Activated CD8-positive, alpha-beta memory T cell treated with anti-CD3 and anti-CD28 coated beads for 36 hours (primary cell): ENCODE results near the gene DAZAP2. TPM values are rescaled to one million over a fixed set of nuclear protein-coding genes. Genes with fewer than 3 reads are reported as not detected.
"Not testable (repeated sequence)": the region's sequence is repeated elsewhere in the genome, so short reads cannot be mapped to it uniquely, and the experiment has no call there.

ENCODE experiments used
- CTCF ChIA-PET: fragments of 350-600 bp; sonication (Branson Sonifier 250); formaldehyde crosslinking; loops from one replicate; lab custom pipeline; 2021; ENCODE audit warnings: antibody characterized with exemption; lab: Charles Lee
- POLR2A ChIA-PET: fragments of 350-600 bp; sonication (Branson Sonifier 250); formaldehyde crosslinking; loops from one replicate; lab custom pipeline; 2021; ENCODE audit warnings: antibody characterized with exemption; lab: Charles Lee
- total RNA-seq, 2 experiments: library from RNA; stranded (reverse); gene quantifications; one replicate each; pipeline ENCODE4 v1.2.3, GENCODE V29; 2021

The DAZAP2 gene
- total RNA-seq, 2 experiments from 2014 or later: 84.6 to 88.0 TPM

DNA sequence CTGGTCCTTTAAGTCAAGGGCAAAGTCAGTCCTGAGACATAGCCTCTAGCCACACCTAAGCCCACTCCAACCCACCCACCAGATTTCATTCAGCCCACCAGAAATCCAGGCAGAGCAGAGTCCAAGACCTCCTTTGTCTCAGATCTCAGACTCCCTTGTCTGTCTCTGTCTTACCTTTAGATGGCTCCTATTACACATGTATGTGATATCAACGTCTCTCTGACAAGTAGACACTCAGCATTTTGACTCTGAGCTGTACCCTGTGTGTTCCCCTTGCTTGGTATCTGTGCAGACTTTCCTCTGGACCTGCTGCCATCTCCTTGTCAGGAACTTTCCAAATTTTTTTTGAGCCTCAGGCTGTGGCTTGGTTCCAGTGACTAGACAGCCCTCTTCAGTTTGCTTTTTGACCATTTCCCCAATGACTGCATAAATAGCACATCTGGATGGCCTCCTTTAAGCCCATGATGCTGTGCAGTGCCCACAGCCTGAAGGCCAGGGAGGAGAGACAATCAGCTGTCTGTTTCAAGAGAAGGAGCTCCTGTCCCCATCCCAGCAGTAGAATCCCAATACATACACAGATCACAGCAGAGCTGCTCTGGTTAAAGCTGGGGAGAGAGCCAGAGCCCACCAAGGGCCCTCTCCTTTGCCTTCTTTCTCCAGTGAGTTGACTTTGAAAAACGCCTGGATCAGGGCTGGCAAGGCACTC lies 27.8 kb upstream of the DAZAP2 start:
- ChIA-PET POLR2A (interaction anchor here (0.6 kb wide), 1 partner anchor 16 kb away, joined by 3 read pairs; no protein-coding TSS in a partner anchor), CTCF (interaction anchor here (0.6 kb wide), 1 partner anchor 19 kb away, joined by 3 read pairs; no protein-coding TSS in a partner anchor)

DNA sequence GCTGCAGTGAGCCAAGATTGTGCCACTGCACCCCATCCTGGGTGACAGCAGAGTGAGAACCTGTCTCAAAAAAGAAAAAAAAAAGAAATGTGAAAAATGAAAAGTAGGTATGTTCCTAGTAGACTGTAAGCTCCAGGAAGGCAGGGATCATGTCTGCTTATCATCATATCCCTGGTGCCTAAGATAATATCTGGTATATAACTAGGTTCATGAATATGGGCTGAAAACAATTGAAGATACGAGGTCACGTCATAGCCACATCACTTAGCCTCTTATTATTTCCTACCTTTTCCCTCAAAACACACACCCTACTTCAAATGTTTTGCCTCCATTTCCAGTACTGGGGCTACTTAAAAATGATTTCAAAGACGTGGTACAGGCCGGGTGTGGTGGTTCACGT lies 23.7 kb upstream of the DAZAP2 start:
- ChIA-PET CTCF (interaction anchor here (0.7 kb wide), 1 partner anchor 1045 kb away, joined by 5 read pairs; no protein-coding TSS in a partner anchor), POLR2A (no interaction called here)

DNA sequence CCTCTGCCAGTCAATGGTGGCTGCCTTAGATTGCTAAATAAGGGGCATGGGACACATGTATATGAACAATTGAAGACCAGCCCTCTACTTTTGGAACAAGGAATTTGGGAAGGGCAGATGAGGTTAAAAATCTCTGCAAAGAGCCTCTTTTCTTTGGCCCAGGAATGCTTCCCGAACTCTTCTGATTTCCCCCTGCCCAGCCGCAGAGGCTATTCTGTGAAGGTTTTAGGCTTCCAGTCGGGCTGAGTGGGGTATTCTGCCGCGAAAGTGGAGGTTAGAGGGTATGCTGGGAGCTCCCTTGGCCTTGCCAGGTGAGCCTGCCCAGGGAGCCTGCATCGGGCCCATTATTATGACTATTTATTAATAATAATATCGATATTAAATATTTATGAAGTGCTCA lies 22.0 kb upstream of the DAZAP2 start:
- CTCF ChIA-PET: interaction anchor here (1.4 to 2.3 kb wide), 2 partner anchors 22 to 452 kb away, joined by 3 to 7 read pairs; partner anchors contain the start of genes ATF1 and DAZAP2
- POLR2A ChIA-PET: interaction anchor here (0.6 to 2.5 kb wide), 3 partner anchors 23 to 192 kb away, joined by 4 to 38 read pairs (median 6); partner anchors contain the start of gene DAZAP2

DNA sequence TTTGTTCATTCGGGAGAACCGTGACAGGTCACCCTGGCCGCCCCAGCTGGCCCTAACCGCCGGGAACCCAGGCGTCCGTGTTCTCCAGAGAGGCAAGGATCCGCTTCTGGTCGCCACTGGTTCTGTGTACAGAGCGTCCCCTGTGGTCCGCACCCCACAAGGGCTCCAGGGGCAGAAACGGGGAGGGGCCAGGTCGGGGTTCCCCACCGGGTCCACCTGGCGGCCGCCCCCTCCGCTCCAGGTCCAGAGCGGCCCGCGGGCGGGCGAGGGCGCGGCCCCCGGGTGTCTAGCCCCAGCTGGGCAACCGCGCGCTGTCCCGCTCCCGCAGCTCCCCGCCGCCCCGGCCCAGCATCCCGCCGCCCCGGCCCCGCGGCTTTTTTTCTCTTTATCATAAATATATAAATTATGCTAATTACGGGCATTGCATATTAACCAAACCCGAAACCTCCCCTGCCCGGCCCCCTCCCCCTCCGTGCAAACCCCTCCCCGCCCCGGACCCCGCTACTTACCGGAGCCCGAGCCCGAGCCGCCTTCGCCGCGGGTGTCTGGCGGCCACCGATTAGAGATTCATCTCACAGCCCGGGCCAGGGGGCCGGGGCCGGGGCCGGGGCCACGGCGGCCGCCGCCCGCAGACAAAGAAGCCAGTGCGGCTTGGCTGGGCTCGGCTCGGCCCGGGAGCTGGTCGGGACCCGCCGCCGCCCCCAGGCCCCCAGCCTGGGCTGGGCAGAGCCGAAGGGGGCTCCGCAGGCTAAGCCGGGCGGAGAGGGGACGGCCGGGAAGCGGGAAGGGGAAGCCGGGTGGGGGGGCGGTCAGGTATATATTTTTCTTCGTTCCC lies 21.3 kb upstream of the DAZAP2 start:
- CTCF ChIA-PET: interaction anchor here (1.4 to 2.3 kb wide), 2 partner anchors 21 to 453 kb away, joined by 3 to 7 read pairs; partner anchors contain the start of genes ATF1 and DAZAP2
- POLR2A ChIA-PET: interaction anchor here (0.6 to 2.5 kb wide), 12 partner anchors 12 to 1921 kb away, joined by 3 to 38 read pairs (median 6); partner anchors contain the start of genes CSRNP2, DAZAP2, GALNT6 and SLC11A2

DNA sequence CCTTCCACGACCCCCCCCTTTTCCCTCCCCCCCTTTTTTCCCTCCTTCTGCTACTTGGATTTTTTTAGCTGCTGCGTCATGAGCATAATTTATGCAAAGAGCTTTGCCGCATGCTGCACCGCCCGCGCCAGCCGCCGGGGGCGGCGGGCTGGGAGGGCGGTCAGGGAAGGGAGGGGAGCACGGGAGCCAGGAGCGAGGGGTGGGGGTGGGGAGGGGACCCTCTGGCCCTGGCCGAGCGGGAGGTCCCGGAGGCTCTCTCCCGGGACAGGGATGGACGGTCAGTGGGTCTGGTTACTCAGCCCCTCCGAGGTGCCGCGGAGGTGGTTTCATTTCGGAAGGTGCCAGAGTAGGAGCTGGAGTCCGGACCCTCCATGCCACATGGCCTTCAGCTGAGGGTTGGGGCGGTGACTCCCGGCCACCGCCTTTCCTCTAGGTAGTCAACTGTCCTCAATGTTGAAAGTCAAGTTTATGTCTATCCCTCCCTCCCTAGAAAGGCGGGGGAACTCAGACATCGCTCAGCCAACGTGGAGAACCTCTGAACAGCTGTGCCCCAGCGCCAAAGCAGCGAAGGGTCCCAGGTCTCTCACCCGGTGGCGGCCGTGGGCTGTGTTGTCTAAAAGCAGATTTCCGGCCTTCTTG lies 20.5 kb upstream of the DAZAP2 start, which contains the start of gene POU6F1:
Gene POU6F1 (minus strand): TSS at position 95 of the 639 bp plus-strand sequence. CDS start 11,226 bp downstream, outside the sequence.
- ChIA-PET CTCF (interaction anchor here (0.7 to 2.3 kb wide), 3 partner anchors 21 to 705 kb away, joined by 3 to 7 read pairs (median 3); partner anchors contain the start of genes ATF1 and DAZAP2), POLR2A (interaction anchor here (0.6 to 2.5 kb wide), 11 partner anchors 12 to 1922 kb away, joined by 3 to 38 read pairs (median 7); partner anchors contain the start of genes CSRNP2, DAZAP2, GALNT6 and SLC11A2)

DNA sequence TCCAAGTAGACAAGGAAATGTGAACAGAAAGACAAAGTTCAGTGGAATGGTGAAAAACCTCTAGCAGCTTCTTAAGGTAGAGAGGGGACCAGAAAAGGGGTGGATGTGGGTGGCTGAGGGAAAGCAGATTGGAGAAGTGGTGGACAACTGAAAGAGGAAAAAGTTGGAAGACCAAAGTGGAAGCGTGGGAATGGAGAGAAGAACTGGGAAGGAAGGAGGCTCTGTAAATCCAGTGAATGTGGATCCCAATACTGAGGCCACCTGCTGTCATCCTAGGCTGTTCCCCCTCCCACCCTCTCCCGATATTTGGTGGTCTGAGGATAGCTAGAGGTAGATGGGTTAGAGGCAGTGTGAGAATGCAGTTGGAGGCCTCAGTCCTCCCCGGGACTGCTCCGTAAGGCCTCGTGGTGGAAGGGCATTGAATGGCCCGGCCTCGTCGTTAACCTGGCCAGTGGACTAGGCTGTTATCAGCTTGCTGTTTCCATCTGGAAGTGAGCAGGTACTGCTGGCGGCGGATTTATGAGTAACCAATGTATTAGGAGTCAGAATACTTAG lies 19.9 kb upstream of the DAZAP2 start:
- POLR2A ChIA-PET: interaction anchor here (0.6 to 2.5 kb wide), 6 partner anchors 21 to 192 kb away, joined by 3 to 38 read pairs (median 8); partner anchors contain the start of genes CSRNP2, DAZAP2 and SLC11A2
- CTCF ChIA-PET: interaction anchor here (0.7 to 2.3 kb wide), 2 partner anchors 20 to 705 kb away, joined by 3 to 7 read pairs; partner anchors contain the start of gene DAZAP2

DNA sequence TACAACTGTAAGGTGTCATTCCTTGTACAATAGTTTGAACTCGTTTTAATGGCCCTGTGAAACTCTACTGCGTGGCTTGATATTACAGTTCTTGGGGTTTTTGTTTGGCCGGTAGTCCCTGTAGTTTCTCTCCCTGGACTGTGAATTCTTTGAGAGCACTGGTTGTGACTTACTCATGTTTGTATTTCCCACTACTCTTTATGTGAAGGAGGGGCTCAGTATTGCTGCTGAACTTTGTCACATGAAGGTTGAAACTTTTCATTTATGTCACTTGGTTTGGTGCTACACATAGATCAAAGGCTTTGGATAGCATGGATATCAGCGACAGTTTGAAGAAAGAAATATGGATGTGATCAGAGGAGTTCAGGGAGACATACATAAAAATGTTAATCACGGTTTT lies 19.3 kb upstream of the DAZAP2 start:
- ChIA-PET POLR2A (interaction anchor here (0.6 to 2.5 kb wide), 4 partner anchors 20 to 150 kb away, joined by 3 to 38 read pairs (median 8); partner anchors contain the start of genes CSRNP2 and DAZAP2), CTCF (no interaction called here)

DNA sequence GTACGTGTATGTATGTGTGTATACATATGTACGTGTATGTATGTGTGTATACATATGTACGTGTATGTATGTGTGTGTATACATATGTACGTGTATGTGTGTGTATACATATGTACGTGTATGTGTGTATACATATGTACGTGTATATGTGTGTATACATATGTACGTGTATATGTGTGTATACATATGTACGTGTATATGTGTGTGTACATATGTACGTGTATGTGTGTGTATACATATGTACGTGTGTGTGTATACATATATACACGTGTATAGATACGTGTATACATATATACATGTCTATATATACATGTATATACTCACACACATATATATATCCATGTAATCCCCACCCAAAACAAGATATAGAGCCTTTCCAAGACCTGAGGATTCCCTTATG lies 18.8 kb upstream of the DAZAP2 start:
- CTCF ChIA-PET: interaction anchor here (0.7 kb wide), 1 partner anchor 203 kb away, joined by 3 read pairs; no protein-coding TSS in a partner anchor
- POLR2A ChIA-PET: not testable (repeated sequence)

DNA sequence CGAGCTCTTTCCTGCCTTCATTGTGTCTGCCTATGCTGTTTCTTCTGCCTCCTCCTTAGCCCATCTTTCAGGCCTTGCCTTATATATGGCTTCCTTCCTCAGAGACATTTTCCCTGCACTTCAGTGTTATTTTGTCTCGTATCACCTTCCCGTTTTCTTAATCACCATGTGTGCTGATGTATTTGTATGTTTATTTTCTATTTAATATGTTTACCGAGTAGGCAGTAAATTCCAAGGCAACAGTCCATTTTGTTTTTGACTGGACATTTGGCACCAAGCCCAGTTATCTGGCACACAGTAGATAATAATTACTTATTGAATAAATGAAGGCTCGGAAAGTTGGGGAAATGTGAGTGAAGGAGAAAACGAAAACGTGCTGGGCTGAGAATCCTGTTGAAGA lies 16.2 kb upstream of the DAZAP2 start:
- ChIA-PET CTCF (interaction anchor here (2.4 kb wide), 1 partner anchor 16 kb away, joined by 6 read pairs; the partner anchor contains the start of gene DAZAP2), POLR2A (no interaction called here)

DNA sequence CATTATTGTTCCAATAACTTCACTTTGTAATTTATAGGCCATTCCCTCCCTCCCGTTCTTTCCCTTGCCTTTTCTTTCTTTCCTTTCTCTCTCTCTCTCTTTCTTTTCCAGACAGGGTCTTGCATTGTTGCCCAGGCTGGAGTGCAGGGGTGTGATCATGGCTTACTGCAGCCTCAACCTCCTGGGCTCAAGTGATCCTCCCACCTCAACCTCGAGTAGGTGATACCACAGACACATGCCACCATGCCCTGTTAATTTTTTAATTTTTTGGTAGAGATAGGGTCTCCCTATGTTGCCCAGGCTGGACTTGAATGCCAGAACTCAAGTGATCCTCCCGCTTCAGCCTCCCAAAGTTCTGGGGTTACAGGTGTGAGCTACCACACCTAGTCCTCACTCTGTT lies 14.0 kb upstream of the DAZAP2 start:
- POLR2A ChIA-PET: no interaction called here
- CTCF ChIA-PET: no interaction called here

DNA sequence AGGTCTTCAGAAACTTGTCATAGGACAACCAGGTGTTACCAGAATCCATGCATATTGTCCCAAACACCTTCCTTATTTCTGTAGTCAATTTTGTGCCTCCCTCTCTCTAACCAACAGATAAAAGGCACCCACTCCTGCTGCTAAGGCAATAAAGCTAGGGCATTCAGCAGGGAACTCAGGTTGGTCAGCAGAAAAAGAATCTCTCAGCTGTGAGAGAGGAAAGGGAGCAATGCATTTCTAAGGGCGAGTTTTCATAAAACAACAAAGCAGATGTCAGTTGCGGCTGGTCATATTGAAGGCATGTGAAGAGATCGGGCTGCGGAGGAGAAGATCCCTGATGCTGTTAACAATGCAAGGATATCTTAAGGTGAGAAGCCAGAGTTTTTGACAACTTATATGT lies 13.4 kb upstream of the DAZAP2 start:
- CTCF ChIA-PET: no interaction called here
- POLR2A ChIA-PET: no interaction called here

DNA sequence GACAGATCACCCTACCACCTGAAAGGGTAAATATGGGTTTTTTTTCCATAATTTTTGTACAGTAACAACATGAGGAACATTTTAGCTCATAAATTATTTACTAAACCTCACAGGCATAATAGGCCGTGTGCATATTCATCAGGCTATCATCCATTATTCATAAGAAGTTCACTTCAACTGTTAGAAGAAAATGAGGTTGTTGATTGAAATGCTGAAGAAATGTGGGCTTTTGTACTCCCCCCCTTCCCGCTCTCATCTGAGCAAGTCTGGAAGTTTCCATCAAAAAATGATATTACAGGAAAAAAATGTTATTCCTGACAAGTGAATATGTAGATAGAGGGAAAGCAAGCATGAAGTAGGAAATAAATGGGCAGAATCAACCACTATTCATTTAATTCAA lies 12.9 kb upstream of the DAZAP2 start:
- ChIA-PET POLR2A (no interaction called here), CTCF (interaction anchor here (0.6 kb wide), 1 partner anchor 718 kb away, joined by 4 read pairs; no protein-coding TSS in a partner anchor)

DNA sequence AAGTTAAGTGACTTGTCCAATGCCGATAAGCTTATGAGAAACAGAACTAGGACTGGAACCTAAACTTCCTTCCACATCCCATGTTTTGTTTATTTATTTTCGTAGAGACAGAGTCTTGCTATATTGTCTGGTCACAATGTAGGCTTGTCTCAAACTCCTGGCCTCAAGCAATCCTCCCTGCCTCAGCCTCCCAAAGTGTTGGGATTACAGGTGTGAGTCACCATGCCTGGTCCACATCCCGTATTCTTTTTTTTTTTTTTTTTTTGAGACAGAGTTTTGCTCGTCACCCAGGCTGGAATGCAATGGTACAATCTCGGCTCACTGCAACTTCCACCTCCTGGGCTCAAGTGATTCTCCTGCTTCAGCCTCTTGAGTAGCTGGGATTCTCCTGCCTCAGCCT lies 11.5 kb upstream of the DAZAP2 start:
- CTCF ChIA-PET: not testable (repeated sequence)
- POLR2A ChIA-PET: interaction anchor here (0.7 kb wide), 1 partner anchor 144 kb away, joined by 3 read pairs; no protein-coding TSS in a partner anchor

DNA sequence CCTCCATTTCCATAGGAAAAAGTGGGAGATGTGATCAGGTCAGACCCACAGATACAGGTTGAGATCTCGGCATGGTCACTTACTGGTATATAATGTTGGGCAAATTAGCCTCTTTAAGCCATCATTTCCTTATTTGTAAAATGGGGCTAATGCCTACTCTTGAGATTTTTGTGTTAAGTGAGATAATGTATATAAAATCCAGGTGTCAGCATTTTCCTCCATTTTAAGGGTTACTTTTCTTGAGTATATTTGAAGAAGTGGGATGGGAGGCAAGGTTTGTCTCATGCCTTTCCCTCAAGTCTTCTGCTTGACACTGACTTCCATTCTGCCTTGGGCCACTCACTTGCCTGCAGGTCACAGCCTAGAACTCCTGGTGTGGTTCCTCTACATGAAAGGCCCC lies 10.7 kb upstream of the DAZAP2 start:
- POLR2A ChIA-PET: no interaction called here
- CTCF ChIA-PET: no interaction called here

DNA sequence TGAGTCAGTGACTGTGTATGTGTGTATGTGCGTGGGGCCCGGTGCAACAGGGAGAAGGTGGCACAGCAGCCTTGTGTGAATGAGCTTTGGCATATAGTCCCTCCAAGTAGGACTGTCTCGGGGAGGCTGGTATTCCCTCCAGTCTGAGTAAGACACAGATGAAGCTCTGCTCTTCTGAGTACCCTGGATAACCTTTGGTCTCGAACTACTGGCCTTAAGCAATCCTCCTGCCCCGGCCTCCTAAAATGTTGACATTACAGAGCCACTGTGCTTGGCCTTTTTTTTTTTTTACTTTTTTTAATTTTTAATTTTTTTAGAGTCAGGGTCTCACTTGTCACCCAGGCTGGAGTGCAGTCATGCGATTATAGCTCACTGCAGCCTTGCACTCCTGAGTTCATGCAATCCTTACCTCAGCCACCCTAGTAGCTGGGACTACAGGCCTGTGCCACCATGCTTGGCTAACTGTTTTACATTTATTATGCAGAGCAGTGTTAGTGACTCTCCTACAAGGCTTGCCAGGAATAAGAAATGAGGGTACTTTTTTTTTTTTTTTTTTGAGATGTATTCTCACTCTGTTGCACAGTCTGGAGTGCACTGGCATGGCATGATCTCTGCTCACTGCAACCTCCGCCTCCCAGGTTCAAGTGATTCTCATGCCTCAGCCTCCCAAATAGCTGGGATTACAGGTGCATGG lies 9.4 kb upstream of the DAZAP2 start:
- ChIA-PET CTCF (interaction anchor here (0.7 kb wide), 1 partner anchor 19 kb away, joined by 3 read pairs; no protein-coding TSS in a partner anchor), POLR2A (interaction anchor here (0.5 to 1.1 kb wide), 2 partner anchors 10 to 1120 kb away, joined by 7 to 8 read pairs; partner anchors contain the start of gene DAZAP2)

DNA sequence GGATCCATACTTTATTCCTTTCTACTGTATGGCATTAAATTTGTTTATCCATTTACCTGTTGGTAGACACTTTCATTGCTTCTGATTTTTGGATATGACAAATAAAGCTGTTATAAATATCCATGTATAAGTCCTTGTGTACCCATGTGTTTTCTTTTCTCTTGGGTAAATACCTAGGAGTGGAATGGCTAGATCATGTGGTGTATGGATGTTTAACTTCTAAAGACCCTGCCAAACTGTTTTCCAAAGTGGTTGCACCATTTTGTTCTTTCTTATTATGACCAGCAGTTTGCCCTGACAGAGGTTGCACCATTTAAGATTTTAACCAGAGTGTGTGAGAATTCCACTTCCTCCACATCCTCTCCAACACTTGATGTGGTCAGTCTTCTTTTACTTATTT lies 6.0 kb upstream of the DAZAP2 start:
- ChIA-PET CTCF (interaction anchor here (0.7 kb wide), 1 partner anchor 594 kb away, joined by 3 read pairs; no protein-coding TSS in a partner anchor), POLR2A (no interaction called here)

DNA sequence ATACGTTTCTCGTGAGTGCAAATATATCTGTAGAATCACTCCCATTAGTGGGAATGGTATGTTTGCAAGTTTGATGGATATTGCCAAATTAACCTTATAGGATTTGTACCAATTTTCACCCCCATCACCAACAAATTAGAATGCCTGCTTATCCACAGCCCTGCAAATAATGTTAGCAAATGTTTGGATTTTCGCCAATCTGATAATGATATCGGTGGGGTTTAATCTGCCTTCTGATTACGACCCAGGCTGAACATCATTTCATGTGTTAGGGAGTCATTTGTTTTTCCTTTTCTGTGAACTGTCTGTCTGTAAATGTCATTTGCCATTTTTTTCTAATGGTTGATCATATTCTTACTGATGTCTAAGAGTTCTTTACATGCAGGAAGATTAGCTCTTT lies 4.1 kb upstream of the DAZAP2 start:
- ChIA-PET CTCF (no interaction called here), POLR2A (no interaction called here)
